AG04450 (cell line): ENCODE data around the gene IGHMBP2. TPM values are rescaled to one million over a fixed set of nuclear protein-coding genes. Genes with fewer than 3 reads are reported as not detected.
A peak's percentile ranks its signal among the peaks of the same experiment; 100 is the strongest.

ENCODE experiments used
- CTCF ChIA-PET: fragments of 300-600, 350-600 bp; formaldehyde crosslinking; extraction: SDS; loops from one replicate; lab custom pipeline; 2022; ENCODE audit warnings: antibody characterized with exemption, inconsistent platforms; lab: Charles Lee
- POLR2A ChIA-PET: fragments of 350-600 bp; formaldehyde crosslinking; extraction: SDS; loops from one replicate; lab custom pipeline; 2021; ENCODE audit warnings: antibody characterized with exemption, inconsistent platforms; lab: Yijun Ruan, JAX
- DNase-seq: peaks from one replicate; pipeline ENCODE4 v3.0.0-alpha.2; 2011; ENCODE audit warnings: low read depth, low spot score
- H3K27ac ChIP-seq: one replicate; pipeline ENCODE4 v1.5.1; 2012; ENCODE audit warnings: low read depth, low read length, control low read depth
- H3K27me3 ChIP-seq: one replicate; pipeline ENCODE4 v1.6.0; 2012; ENCODE audit warnings: low read length; ENCODE audit not compliant: control insufficient read depth, insufficient read depth
- H3K4me3 ChIP-seq: 2 replicates; pipeline ENCODE4 v1.5.1; 2011; ENCODE audit warnings: mild to moderate bottlenecking, low read depth, low read length, control low read depth
- H3K9me3 ChIP-seq: 2 replicates; pipeline ENCODE4 v1.5.1; 2012; ENCODE audit warnings: low read length; ENCODE audit not compliant: control insufficient read depth, insufficient read depth
- polyA plus RNA-seq: library from polyadenylated mRNA; depleted of rRNA; stranded (reverse); fragments of >200 nt; gene quantifications from 2 replicates; pipeline ENCODE4 v1.2.3, GENCODE V29; 2011
- TF ChIP-seq, protein P1 (sequence below): IDR thresholded peaks from 2 replicates; pipeline ENCODE4 v1.5.1; 2011; ENCODE audit warnings: low read depth, low read length, control low read depth, inconsistent platforms

Gene IGHMBP2
- polyA plus RNA-seq, 1 experiment, result 8.7 TPM

DNA sequence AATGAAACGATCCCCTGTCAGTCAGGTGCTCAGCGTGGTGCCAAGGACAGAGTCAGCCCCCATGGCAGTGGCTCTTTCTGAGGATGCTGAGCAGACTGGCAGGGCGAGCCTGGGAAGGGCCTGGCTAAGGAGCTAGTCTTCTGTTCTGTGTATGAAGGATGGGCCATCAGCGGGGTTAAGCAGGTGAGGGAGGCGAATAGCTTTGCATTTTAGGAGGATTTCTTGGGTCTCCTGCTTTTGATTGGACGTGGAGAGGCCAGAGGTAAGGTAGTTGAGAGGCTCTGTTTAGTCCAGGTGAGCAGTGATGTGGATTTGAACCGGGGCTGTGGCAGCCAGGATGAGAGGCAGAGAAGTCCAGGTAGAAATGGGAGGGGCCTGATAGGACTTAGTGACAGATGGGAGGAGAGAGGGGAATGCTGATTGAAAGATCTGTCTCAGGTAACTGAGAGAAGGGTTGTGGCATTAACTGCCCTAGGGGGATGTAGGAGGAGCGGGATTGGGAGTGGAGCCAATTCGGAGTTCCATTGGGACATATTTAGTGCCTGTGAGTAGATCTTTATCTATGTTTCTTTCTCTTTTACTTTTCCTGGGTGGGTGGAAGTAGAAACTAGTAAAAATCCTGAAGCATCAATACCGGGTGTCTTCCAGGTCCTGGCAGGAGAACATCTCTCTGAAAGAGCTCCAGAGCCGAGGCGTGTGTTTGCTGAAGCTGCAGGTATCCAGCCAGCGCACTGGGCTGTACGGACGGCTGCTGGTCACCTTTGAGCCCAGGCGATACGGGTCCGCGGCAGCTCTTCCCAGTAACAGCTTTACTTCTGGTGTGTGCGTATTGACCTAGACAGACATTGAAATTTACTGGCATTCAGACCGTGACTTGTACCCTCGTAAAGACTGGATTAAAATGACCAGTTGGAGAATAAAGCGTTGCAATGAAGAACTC, 2.0 kb downstream of the IGHMBP2 start:
- H3K9me3 ChIP-seq, result no peaks in the 10 kb centered on the region; the same call in 1 of the 2 replicates
- H3K27me3 ChIP-seq, result no peaks in the 10 kb centered on the region
- no peak overlapping the region for H3K27ac ChIP-seq
- DNase-seq, result no peak
- CTCF ChIA-PET, result no interaction called here
- TF ChIP-seq, protein P1, sequence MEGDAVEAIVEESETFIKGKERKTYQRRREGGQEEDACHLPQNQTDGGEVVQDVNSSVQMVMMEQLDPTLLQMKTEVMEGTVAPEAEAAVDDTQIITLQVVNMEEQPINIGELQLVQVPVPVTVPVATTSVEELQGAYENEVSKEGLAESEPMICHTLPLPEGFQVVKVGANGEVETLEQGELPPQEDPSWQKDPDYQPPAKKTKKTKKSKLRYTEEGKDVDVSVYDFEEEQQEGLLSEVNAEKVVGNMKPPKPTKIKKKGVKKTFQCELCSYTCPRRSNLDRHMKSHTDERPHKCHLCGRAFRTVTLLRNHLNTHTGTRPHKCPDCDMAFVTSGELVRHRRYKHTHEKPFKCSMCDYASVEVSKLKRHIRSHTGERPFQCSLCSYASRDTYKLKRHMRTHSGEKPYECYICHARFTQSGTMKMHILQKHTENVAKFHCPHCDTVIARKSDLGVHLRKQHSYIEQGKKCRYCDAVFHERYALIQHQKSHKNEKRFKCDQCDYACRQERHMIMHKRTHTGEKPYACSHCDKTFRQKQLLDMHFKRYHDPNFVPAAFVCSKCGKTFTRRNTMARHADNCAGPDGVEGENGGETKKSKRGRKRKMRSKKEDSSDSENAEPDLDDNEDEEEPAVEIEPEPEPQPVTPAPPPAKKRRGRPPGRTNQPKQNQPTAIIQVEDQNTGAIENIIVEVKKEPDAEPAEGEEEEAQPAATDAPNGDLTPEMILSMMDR, result no peak
- peak overlapping the region; percentile 22; the same call in 1 of the 2 replicates for H3K4me3 ChIP-seq
- POLR2A ChIA-PET, result no interaction called here

DNA sequence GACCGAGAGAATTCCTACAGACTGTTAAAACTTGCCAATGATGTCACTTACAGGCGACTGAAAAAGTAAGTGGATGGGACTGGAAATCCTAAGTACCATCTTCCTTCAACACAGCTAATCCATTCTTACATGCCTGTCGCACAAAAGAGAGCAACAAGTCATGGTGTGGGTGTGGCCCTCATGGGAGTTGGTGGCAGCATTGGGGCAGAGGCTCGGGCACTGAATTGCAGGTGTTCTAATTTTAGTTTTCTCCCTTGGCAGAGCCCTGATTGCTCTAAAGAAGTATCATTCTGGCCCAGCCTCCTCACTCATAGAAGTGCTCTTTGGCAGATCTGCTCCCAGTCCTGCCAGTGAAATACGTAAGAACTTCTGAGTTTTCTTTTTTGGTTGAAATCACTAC, 4.6 kb downstream of the IGHMBP2 start:
- Histone ChIP-seq H3K9me3 (no peaks in the 10 kb centered on the region; the same call in 1 of the 2 replicates), H3K27me3 (no peaks in the 10 kb centered on the region), H3K4me3 (no peak overlapping the region), H3K27ac (no peak overlapping the region)
- CTCF ChIA-PET, result interaction anchor here (0.7 kb wide), 1 partner anchor 17 kb away, joined by 3 read pairs; no protein-coding TSS in a partner anchor
- no peak for DNase-seq
- TF ChIP-seq, protein P1, result no peak
- POLR2A ChIA-PET, result interaction anchor here (0.7 kb wide), 1 partner anchor 19 kb away, joined by 4 read pairs; no protein-coding TSS in a partner anchor

DNA sequence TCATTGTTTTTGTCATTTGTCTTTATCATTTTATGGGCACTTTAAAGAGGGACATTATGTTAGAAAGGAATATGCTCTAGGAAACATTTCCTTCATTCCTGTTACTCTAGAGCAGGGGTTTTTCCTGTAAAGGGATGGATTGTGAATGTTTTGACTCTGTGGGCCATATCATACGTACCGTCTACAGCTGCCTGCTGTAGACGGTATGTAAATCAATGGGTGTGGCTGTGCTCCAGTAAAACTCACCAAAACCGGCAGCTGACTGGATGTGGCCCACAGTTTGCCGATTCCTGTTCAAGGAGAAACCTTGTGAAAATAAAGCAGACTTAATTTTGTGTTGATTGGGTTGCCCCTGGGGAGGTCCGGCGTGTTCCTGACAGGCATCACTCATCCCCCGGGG, 7.3 kb downstream of the IGHMBP2 start:
- POLR2A ChIA-PET, result no interaction called here
- Histone ChIP-seq H3K4me3 (no peak overlapping the region), H3K27me3 (no peaks in the 10 kb centered on the region), H3K9me3 (no peaks in the 10 kb centered on the region), H3K27ac (no peak overlapping the region)
- TF ChIP-seq, protein P1, result no peak
- CTCF ChIA-PET, result interaction anchor here (0.7 kb wide), 1 partner anchor 162 kb away, joined by 3 read pairs; no protein-coding TSS in a partner anchor
- no peak for DNase-seq

- no peak overlapping the region for H3K4me3 ChIP-seq
- H3K27ac ChIP-seq, result no peak overlapping the region
- DNase-seq, result no peak
- ChIA-PET CTCF (no interaction called here), POLR2A (no interaction called here)
- H3K9me3 ChIP-seq, result no peaks in the 10 kb centered on the region
- TF ChIP-seq, protein P1, result no peak
- no peaks in the 10 kb centered on the region for H3K27me3 ChIP-seq
Observed at GRCh38 chr11:68911731-68912130, 8.0 kb downstream of the IGHMBP2 start.

DNA sequence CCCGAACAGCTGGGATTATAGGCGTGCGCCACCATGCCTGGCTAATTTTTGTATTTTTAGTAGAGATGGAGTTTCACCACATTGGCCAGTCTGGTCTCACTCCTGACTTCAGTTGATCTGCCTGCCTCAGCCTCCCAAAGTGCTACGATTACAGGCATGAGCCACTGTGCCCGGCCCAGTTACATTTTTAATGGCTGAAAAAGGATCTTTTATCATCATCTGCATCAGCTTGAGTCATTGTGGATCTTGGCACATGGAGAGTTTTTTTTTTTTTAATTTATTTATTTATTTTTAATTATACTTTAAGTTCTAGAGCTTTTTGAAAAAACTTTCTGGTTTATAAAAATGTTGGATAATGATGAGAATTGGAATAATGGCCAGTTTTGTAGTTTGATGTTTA, 8.6 kb downstream of the IGHMBP2 start:
- DNase-seq, result no peak
- Histone ChIP-seq H3K4me3 (no peak overlapping the region), H3K9me3 (no peaks in the 10 kb centered on the region), H3K27ac (no peak overlapping the region), H3K27me3 (no peaks in the 10 kb centered on the region)
- POLR2A ChIA-PET, result no interaction called here
- CTCF ChIA-PET, result no interaction called here
- TF ChIP-seq, protein P1, result no peak
